B cell (primary cell): ENCODE data around the gene SOD3. TPM values are rescaled to one million over a fixed set of nuclear protein-coding genes. Genes with fewer than 3 reads are reported as not detected.

Experiments
- ATAC-seq: fragments of 200-7000 bp; cut with Tn5 transposase; one replicate; pipeline ENCODE4 v1.10.0; 2021; ENCODE audit warnings: low read depth, mild to moderate bottlenecking, moderate number of reproducible peaks, moderate library complexity
- CTCF ChIA-PET: fragments of 350-600 bp; sonication (Branson Sonifier 250); formaldehyde crosslinking; loops from one replicate; lab custom pipeline; 2021; ENCODE audit warnings: antibody characterized with exemption, inconsistent platforms; lab: Charles Lee
- POLR2A ChIA-PET: fragments of 350-600 bp; sonication (Branson Sonifier 250); formaldehyde crosslinking; loops from one replicate; lab custom pipeline; 2021; ENCODE audit warnings: antibody characterized with exemption; lab: Charles Lee
- DNase-seq: peaks from one replicate; pipeline ENCODE4 v3.0.0; 2013
- H2AFZ ChIP-seq: 2 replicates; pipeline ENCODE4 v1.6.1; 2012; ENCODE audit warnings: mild to moderate bottlenecking, low read depth, low read length; ENCODE audit not compliant: insufficient read depth, poor library complexity, severe bottlenecking
- H3K27ac ChIP-seq, 2 donors: 1 replicate in 1 of 2; 2 replicates in 1 of 2; pipeline ENCODE4 v1.5.1; 2012 to 2013; ENCODE audit warnings: low read length in 2 of 2, mild to moderate bottlenecking in 2 of 2, moderate library complexity in 1 of 2
- H3K27me3 ChIP-seq, 4 experiments: fragments of 200-600 bp in 1 of 4; sonication (generic) in 1 of 4; replicated peaks in 1 of 4; 1 replicate in 2 of 4; 2 replicates in 2 of 4; pipeline versions ENCODE4 v1.6.1 to v1.7.0; 2013 to 2016; ENCODE audit warnings: low read length in 3 of 4, mild to moderate bottlenecking in 2 of 4, mixed read lengths in 1 of 4, moderate library complexity in 1 of 4; ENCODE audit not compliant: insufficient read depth in 4 of 4, control insufficient read depth in 3 of 4; ENCODE audit errors: control extremely low read depth in 1 of 4
- H3K36me3 ChIP-seq, 2 experiments: replicated peaks in 1 of 2; 1 replicate in 1 of 2; 2 replicates in 1 of 2; pipeline versions ENCODE4 v1.6.1 to v1.7.1; 2013; ENCODE audit warnings: low read length in 1 of 2; ENCODE audit not compliant: insufficient read depth in 2 of 2, control insufficient read depth in 1 of 2; ENCODE audit errors: control extremely low read depth in 1 of 2, extremely low read depth in 1 of 2
- H3K4me1 ChIP-seq, 2 donors: fragments of 200-600 bp in 1 of 2; sonication (generic) in 1 of 2; 1 replicate in 1 of 2; 2 replicates in 1 of 2; pipeline versions ENCODE4 v1.5.1 to v1.6.1; 2013 to 2017; ENCODE audit warnings: low read length in 2 of 2; ENCODE audit not compliant: control insufficient read depth in 2 of 2, insufficient read depth in 2 of 2
- H3K4me2 ChIP-seq: replicated peaks from 2 replicates; pipeline ENCODE3; 2012; ENCODE audit warnings: mild to moderate bottlenecking, low read depth, low read length; ENCODE audit not compliant: poor library complexity, severe bottlenecking
- H3K4me3 ChIP-seq, 5 experiments: fragments of 200-600 bp in 1 of 5; sonication (generic) in 1 of 5; 1 replicate in 3 of 5; 2 replicates in 2 of 5; pipeline versions ENCODE4 v1.5.1 to v1.7.0; 2011 to 2016; ENCODE audit warnings: low read length in 4 of 5, mild to moderate bottlenecking in 4 of 5, low read depth in 2 of 5, control low read depth in 1 of 5, moderate library complexity in 1 of 5; ENCODE audit not compliant: insufficient read depth in 1 of 5; ENCODE audit errors: control extremely low read depth in 1 of 5, extremely low read depth in 1 of 5
- H3K79me2 ChIP-seq: fragments of 200-600 bp; sonication (generic); one replicate; pipeline ENCODE4 v1.6.0; 2016; ENCODE audit warnings: low read length; ENCODE audit not compliant: control insufficient read depth, insufficient read depth
- H3K9ac ChIP-seq: fragments of 200-600 bp; sonication (generic); 2 replicates; pipeline ENCODE4 v1.6.1; 2017; ENCODE audit warnings: mild to moderate bottlenecking, low read length, moderate library complexity
- H3K9me3 ChIP-seq, 3 donors: one replicate each; pipeline versions ENCODE4 v1.6.1 to v1.7.1; 2013; ENCODE audit warnings: low read length in 2 of 3; ENCODE audit not compliant: control insufficient read depth in 2 of 3, insufficient read depth in 1 of 3; ENCODE audit errors: control extremely low read depth in 1 of 3
- H4K20me1 ChIP-seq: 2 replicates; pipeline ENCODE4 v1.6.0; 2012; ENCODE audit warnings: mild to moderate bottlenecking, low read length; ENCODE audit not compliant: insufficient read depth, control insufficient read depth, poor library complexity, severe bottlenecking
- H3K27ac Mint-ChIP-seq: one replicate; pipeline ENCODE4 v1.8.0; 2021; ENCODE audit warnings: mixed read lengths
- H3K27me3 Mint-ChIP-seq: one replicate; pipeline ENCODE4 v1.8.0; 2021; ENCODE audit warnings: mixed read lengths
- H3K4me1 Mint-ChIP-seq: one replicate; pipeline ENCODE4 v1.8.0; 2021; ENCODE audit warnings: mixed read lengths
- H3K4me3 Mint-ChIP-seq: one replicate; pipeline ENCODE4 v1.8.0; 2021; ENCODE audit warnings: mixed read lengths
- H3K9me3 Mint-ChIP-seq: one replicate; pipeline ENCODE4 v1.8.0; 2022; ENCODE audit warnings: mixed read lengths; ENCODE audit not compliant: insufficient read depth
- EZH2 ChIP-seq: IDR thresholded peaks from 2 replicates; pipeline ENCODE4 v1.6.1; 2012; ENCODE audit warnings: borderline replicate concordance, low read depth, mild to moderate bottlenecking, moderate library complexity, low read length; ENCODE audit not compliant: insufficient read depth, poor library complexity, severe bottlenecking
- WGBS: methylation state at CpG from one replicate; pipeline ENCODE4 v1.1.5; 2013; ENCODE audit warnings: missing lambda C conversion rate; ENCODE audit not compliant: insufficient coverage; 5-methylcytosine and 5-hydroxymethylcytosine counted together
- intact Hi-C: fragments of 100-400 bp; cut with micrococcal nuclease; formaldehyde crosslinking; loops from one replicate; pipeline ENCODE4 v1.10.0; 2022
- polyA plus RNA-seq: library from polyadenylated mRNA; depleted of rRNA; stranded (reverse); fragments of >200 nt; gene quantifications from 2 replicates; pipeline ENCODE4 v1.2.3, GENCODE V29; 2012
- total RNA-seq, 2 donors: library from RNA; stranded (reverse); fragments of 120-200 nt in 1 of 2; gene quantifications; 1 replicate in 1 of 2; 2 replicates in 1 of 2; pipeline versions ENCODE4 v1.2.3 to v1.2.4, GENCODE V29; 2013 to 2022
- TF ChIP-seq, protein P1 (sequence below): fragments of 200-600 bp; IDR thresholded peaks from one replicate; pipeline ENCODE4 v1.8.0; 2022; ENCODE audit warnings: antibody characterized with exemption, mild to moderate bottlenecking

The SOD3 gene
- total and polyA plus RNA-seq, 2 donors (not counting 1 experiment from before 2014, with no cell fraction given): not detected

DNA sequence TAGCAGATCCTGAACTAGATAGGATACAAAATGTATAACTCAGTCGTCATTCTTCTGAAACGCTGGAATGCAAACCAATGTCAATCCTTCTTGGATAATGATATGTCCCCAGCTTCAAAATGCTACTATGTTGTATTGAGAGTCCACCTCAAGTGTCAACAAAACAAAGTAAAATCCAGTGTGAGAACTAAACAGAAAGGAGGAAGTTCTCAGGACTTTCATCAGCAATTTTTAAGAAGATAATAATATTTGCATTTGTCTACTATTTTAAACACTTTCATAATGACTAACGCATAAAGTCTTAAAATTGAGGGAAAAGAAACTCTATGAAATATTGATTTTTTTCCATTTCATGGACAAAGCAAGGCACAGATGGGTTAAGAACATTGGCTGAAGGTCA lies 36.3 kb downstream of the SOD3 start:
- no peaks in the 10 kb centered on the region for H3K4me1 Mint-ChIP-seq
- peaks cover 5% of the 10 kb centered on the region for H3K27me3 Mint-ChIP-seq
- H3K79me2 ChIP-seq: no peaks in the 10 kb centered on the region
- H3K9me3 ChIP-seq: no peaks in the 10 kb centered on the region
- H4K20me1 ChIP-seq: no peaks in the 10 kb centered on the region
- POLR2A ChIA-PET: no interaction called here
- H3K4me1 ChIP-seq: no peaks in the 10 kb centered on the region
- H2AFZ ChIP-seq: no peak overlapping the region
- no peaks in the 10 kb centered on the region for H3K9me3 Mint-ChIP-seq
- H3K4me3 ChIP-seq: no peak overlapping the region
- H3K9ac ChIP-seq: no peak overlapping the region
- 80% methylated on average over 1 of the region's 3 CpGs for WGBS
- intact Hi-C loops: no loop called here
- TF ChIP-seq, protein P1, sequence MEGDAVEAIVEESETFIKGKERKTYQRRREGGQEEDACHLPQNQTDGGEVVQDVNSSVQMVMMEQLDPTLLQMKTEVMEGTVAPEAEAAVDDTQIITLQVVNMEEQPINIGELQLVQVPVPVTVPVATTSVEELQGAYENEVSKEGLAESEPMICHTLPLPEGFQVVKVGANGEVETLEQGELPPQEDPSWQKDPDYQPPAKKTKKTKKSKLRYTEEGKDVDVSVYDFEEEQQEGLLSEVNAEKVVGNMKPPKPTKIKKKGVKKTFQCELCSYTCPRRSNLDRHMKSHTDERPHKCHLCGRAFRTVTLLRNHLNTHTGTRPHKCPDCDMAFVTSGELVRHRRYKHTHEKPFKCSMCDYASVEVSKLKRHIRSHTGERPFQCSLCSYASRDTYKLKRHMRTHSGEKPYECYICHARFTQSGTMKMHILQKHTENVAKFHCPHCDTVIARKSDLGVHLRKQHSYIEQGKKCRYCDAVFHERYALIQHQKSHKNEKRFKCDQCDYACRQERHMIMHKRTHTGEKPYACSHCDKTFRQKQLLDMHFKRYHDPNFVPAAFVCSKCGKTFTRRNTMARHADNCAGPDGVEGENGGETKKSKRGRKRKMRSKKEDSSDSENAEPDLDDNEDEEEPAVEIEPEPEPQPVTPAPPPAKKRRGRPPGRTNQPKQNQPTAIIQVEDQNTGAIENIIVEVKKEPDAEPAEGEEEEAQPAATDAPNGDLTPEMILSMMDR: no peak
- TF ChIP-seq EZH2: no peak
- no peak overlapping the region for H3K4me2 ChIP-seq
- H3K27me3 ChIP-seq: no peaks in the 10 kb centered on the region
- CTCF ChIA-PET: no interaction called here
- no peak overlapping the region for H3K27ac Mint-ChIP-seq
- ATAC-seq: no peak
- no peaks in the 10 kb centered on the region for H3K36me3 ChIP-seq
- DNase-seq: no peak
- no peak overlapping the region for H3K27ac ChIP-seq
- H3K4me3 Mint-ChIP-seq: no peak overlapping the region

DNA sequence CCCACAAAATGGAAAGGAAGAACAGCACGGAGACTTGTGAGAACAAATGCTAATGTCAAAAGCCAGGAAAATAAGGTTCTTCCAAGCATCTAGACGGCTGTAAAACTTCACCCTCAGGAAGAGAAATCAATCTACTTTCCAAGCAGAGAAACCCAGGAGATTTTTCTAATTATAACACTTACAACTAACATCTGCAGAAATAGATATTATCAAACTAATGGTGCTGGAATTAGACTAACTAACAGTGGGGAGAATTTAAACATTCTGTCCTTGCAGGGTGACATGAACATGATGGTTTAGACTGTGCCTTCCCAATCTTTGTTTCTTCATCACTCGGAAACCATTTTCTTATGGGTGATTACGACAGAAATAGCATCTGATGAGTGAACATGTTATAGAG lies 40.3 kb downstream of the SOD3 start:
- Mint-ChIP-seq H3K9me3 (no peaks in the 10 kb centered on the region), H3K27ac (no peak overlapping the region), H3K4me3 (no peak overlapping the region), H3K27me3 (no peaks in the 10 kb centered on the region), H3K4me1 (no peaks in the 10 kb centered on the region)
- Histone ChIP-seq H3K36me3 (no peaks in the 10 kb centered on the region), H3K9me3 (no peaks in the 10 kb centered on the region), H3K4me2 (no peak overlapping the region), H3K4me1 (no peaks in the 10 kb centered on the region), H3K79me2 (no peaks in the 10 kb centered on the region), H3K27me3 (no peaks in the 10 kb centered on the region), H2AFZ (no peak overlapping the region), H4K20me1 (no peaks in the 10 kb centered on the region), H3K4me3 (no peak overlapping the region), H3K9ac (no peak overlapping the region), H3K27ac (no peak overlapping the region)
- TF ChIP-seq, protein P1: no peak
- TF ChIP-seq EZH2: no peak
- 100% methylated on average over 2 of the region's 4 CpGs for WGBS
- DNase-seq (no peak), ATAC-seq (no peak)
- intact Hi-C loops: no loop called here
- POLR2A ChIA-PET: no interaction called here
- CTCF ChIA-PET: no interaction called here
